K562 (cell line): ENCODE measurements around the gene EFHB. TPM values are rescaled to one million over a fixed set of nuclear protein-coding genes. Genes with fewer than 3 reads are reported as not detected.

Source experiments
- CBX1 ChIP-seq: sonication (generic); IDR thresholded peaks from 2 replicates; pipeline ENCODE4 v1.6.1; 2016; ENCODE audit warnings: antibody characterized with exemption, low read depth, mild to moderate bottlenecking
- CBX2 ChIP-seq: fragments of 200-600 bp; sonication (generic); IDR thresholded peaks from one replicate; pipeline ENCODE4 v1.6.1; 2012; ENCODE audit warnings: mild to moderate bottlenecking, low read length, inconsistent platforms; ENCODE audit not compliant: insufficient read depth, poor library complexity, severe bottlenecking
- ETV1 ChIP-seq: fragments of 450-650 bp; conservative IDR thresholded peaks from 2 replicates; pipeline ENCODE4 v1.6.1; 2016; ENCODE audit warnings: missing genetic modification characterization, control low read depth, low read depth, missing compliant biosample characterization
- FIP1L1 ChIP-seq: fragments of 200-400 bp; formaldehyde crosslinking; IDR thresholded peaks from 2 replicates; pipeline ENCODE4 v1.6.1; 2018; ENCODE audit warnings: mild to moderate bottlenecking, low read depth, low read length; ENCODE audit not compliant: poor library complexity, severe bottlenecking
- MED1 ChIP-seq: sonication (generic); formaldehyde crosslinking; IDR thresholded peaks from 2 replicates; pipeline ENCODE4 v1.8.1; 2023; ENCODE audit warnings: missing genetic modification reagents, borderline replicate concordance
- NCOA6 ChIP-seq: fragments of 450-650 bp; IDR thresholded peaks from 2 replicates; pipeline ENCODE4 v1.6.1; 2017; ENCODE audit warnings: mild to moderate bottlenecking
- NKRF ChIP-seq: fragments of 450-650 bp; IDR thresholded peaks from 2 replicates; pipeline ENCODE4 v1.6.1; 2016; ENCODE audit warnings: borderline replicate concordance
- SMARCA5 ChIP-seq: fragments of 450-650 bp; IDR thresholded peaks from 2 replicates; pipeline ENCODE4 v1.6.1; 2016
- TAL1 ChIP-seq: fragments of 450-650 bp; IDR thresholded peaks from 2 replicates; pipeline ENCODE4 v1.6.1; 2016; ENCODE audit warnings: mild to moderate bottlenecking
- TFE3 ChIP-seq: fragments of 450-650 bp; formaldehyde crosslinking; IDR thresholded peaks from 2 replicates; pipeline ENCODE4 v1.4.0; 2020; ENCODE audit warnings: mild to moderate bottlenecking, mixed read lengths
- ZNF224 ChIP-seq: sonication (generic); formaldehyde crosslinking; IDR thresholded peaks from 2 replicates; pipeline ENCODE4 v1.8.0; 2022; ENCODE audit warnings: mild to moderate bottlenecking, missing genetic modification reagents
- ZNF407 ChIP-seq: fragments of 450-650 bp; IDR thresholded peaks from 2 replicates; pipeline ENCODE4 v1.6.1; 2016; ENCODE audit warnings: low read depth
- ZNF717 ChIP-seq: fragments of 250-450 bp; sonication (Bioruptor Pico); IDR thresholded peaks from 2 replicates; pipeline ENCODE4 v1.5.0; 2021
- ZNF79 ChIP-seq: fragments of 250-450 bp; sonication (Bioruptor Pico); IDR thresholded peaks from 2 replicates; pipeline ENCODE4 v1.4.0; 2020; ENCODE audit warnings: low read depth, mild to moderate bottlenecking, moderate library complexity
- polyA plus RNA-seq, 8 experiments: library from polyadenylated mRNA; depleted of rRNA in 4 of 8; stranded (reverse) in 5 of 8; unstranded in 3 of 8; fragments of >200 nt; fragmentation: Nextera tagmentation in 2 of 8; fragmentation: Illumina TruSeq in 1 of 8; extraction: Ambion mirVana in 2 of 8; extraction: Trizol in 1 of 8; gene quantifications; 2 replicates each; pipeline versions ENCODE4 v1.2.1 to v1.2.3, GENCODE V29; 2011 to 2014; ENCODE audit warnings: inconsistent platforms in 1 of 8, missing spikeins in 1 of 8
- total RNA-seq, 7 experiments: library from RNA; depleted of rRNA in 6 of 7; stranded (reverse); fragments of >200 nt in 6 of 7; fragmentation: Illumina TruSeq in 2 of 7; extraction: Trizol in 2 of 7; gene quantifications; 2 replicates each; pipeline versions ENCODE4 v1.2.1 to v1.2.3, GENCODE V29; 2011 to 2021; ENCODE audit warnings: low replicate concordance in 1 of 7

Gene EFHB
- total and polyA plus RNA-seq, 9 of the 15 experiments (the other 6 are each of a cell fraction or from before 2014, with no cell fraction given) = 1.5 to 4.0 (median 1.8) TPM

- TF ChIP-seq ZNF407 (no peak), FIP1L1 (no peak), ZNF224 (no peak), CBX2 (no peak), ETV1 (tag) (no peak), ZNF79 (CRISPR knock-in tag) (0 out of 2 replicates have a peak, but pooled peaks have one; percentile 54), CBX1 (no peak), SMARCA5 (no peak), MED1 (no peak), TFE3 (CRISPR knock-in tag) (no peak), ZNF717 (no peak), TAL1 (no peak), NCOA6 (no peak), NKRF (no peak)
These were observed 12.2 kb upstream of the EFHB start (continued) for GRCh38 chr3:19945969-19946831.
